Measurements from ENCODE around the gene STXBP6. TPM values are rescaled to one million over a fixed set of nuclear protein-coding genes. Genes with fewer than 3 reads are reported as not detected.

Gene STXBP6
- total and polyA plus RNA-seq, 2 experiments from 2014 or later = 3.8 to 6.4 TPM

DNA sequence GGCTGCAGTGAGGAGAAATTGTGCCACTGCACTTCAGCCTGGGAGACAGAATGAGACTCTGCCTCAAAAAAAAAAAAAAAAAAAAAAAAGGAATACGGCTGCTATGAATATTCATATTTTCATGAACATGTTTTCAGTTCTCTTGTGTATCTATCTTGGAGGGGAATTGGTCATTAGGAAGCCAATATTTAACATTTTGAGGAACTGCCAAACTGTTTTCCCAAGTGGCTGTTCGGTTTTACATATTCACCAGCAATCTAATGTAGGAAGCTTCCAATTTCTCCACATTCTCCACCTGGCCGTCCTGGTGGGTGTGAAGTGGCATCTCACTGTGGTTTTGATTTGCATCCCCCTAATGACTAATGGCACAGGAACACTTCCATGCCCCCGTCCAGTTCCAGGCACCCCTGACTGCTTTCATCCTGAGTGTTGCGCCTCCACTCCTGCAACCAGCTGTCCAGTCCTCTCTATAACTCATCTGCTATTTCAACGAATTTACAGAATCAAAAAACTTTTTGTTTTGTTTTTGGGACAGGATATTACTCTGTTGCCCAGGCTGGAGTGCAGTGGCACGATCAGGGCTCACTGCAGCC is 5.7 kb downstream of the STXBP6 start:
- DNase-seq (ENCODE audit: low read depth in 1 of 2, low spot score in 1 of 2) = no peak
- no peak for TF ChIP-seq CTCF (IDR thresholded peaks at IDR 0.05; ENCODE audit: low read depth, low read length)
- H3K27ac ChIP-seq = no peak overlapping the region

GRCh38 chr14:25042362-25043299 is 7.3 kb downstream of the STXBP6 start:
- H3K36me3 ChIP-seq = no peaks in the 10 kb centered on the region
- DNase-seq (ENCODE audit: low read depth in 1 of 2, low spot score in 1 of 2) = peak; percentile 38 to 77
- peaks cover 14% of the 10 kb centered on the region for H3K27me3 ChIP-seq
- peak; percentile 73 for TF ChIP-seq CTCF (IDR thresholded peaks at IDR 0.05; ENCODE audit: low read depth, low read length)
- H3K4me3 ChIP-seq = no peak overlapping the region
- H3K9me3 ChIP-seq (ENCODE audit: low read depth) = no peaks in the 10 kb centered on the region
- H3K4me1 ChIP-seq (ENCODE audit: low read depth) = no peaks in the 10 kb centered on the region
- no peak overlapping the region for H3K27ac ChIP-seq

More for the DNA sequence above, 5.7 kb downstream of the STXBP6 start:
- Histone ChIP-seq H3K4me1 (ENCODE audit: low read depth) (peaks cover 10% of the 10 kb centered on the region), H3K27me3 (peaks cover 30% of the 10 kb centered on the region), H3K36me3 (no peaks in the 10 kb centered on the region), H3K4me3 (no peak overlapping the region), H3K9me3 (ENCODE audit: low read depth) (no peaks in the 10 kb centered on the region)

GRCh38 chr14:25041898-25042297 is 8.0 kb downstream of the STXBP6 start:
- peaks cover 4% of the 10 kb centered on the region for H3K4me1 ChIP-seq (ENCODE audit: low read depth)
- H3K27ac ChIP-seq = no peak overlapping the region
- no peaks in the 10 kb centered on the region for H3K9me3 ChIP-seq (ENCODE audit: low read depth)
- TF ChIP-seq CTCF (IDR thresholded peaks at IDR 0.05; ENCODE audit: low read depth, low read length) = no peak
- no peaks in the 10 kb centered on the region for H3K36me3 ChIP-seq
- DNase-seq (ENCODE audit: low read depth in 1 of 2, low spot score in 1 of 2) = no peak
- H3K4me3 ChIP-seq = no peak overlapping the region
- peaks cover 11% of the 10 kb centered on the region for H3K27me3 ChIP-seq

- Histone ChIP-seq H3K27ac (no peak overlapping the region), H3K4me1 (ENCODE audit: low read depth) (peaks cover 5% of the 10 kb centered on the region), H3K27me3 (peaks cover 11% of the 10 kb centered on the region), H3K36me3 (no peaks in the 10 kb centered on the region), H3K4me3 (no peak overlapping the region), H3K9me3 (ENCODE audit: low read depth) (no peaks in the 10 kb centered on the region)
- TF ChIP-seq CTCF (IDR thresholded peaks at IDR 0.05; ENCODE audit: low read depth, low read length) = no peak
- DNase-seq (ENCODE audit: low read depth in 1 of 2, low spot score in 1 of 2) = no peak
Measured at GRCh38 chr14:25041484-25041883, 8.5 kb downstream of the STXBP6 start.

GRCh38 chr14:25039933-25040332 is 10.0 kb downstream of the STXBP6 start:
- no peaks in the 10 kb centered on the region for H3K36me3 ChIP-seq
- peaks cover 5% of the 10 kb centered on the region for H3K4me1 ChIP-seq (ENCODE audit: low read depth)
- no peak overlapping the region for H3K4me3 ChIP-seq
- DNase-seq (ENCODE audit: low read depth in 1 of 2, low spot score in 1 of 2) = no peak
- no peak for TF ChIP-seq CTCF (IDR thresholded peaks at IDR 0.05; ENCODE audit: low read depth, low read length)
- H3K9me3 ChIP-seq (ENCODE audit: low read depth) = no peaks in the 10 kb centered on the region
- peaks cover 11% of the 10 kb centered on the region for H3K27me3 ChIP-seq
- no peak overlapping the region for H3K27ac ChIP-seq

Data from cardiac muscle cell (in vitro differentiated cells and primary cell).